NOMO-1 treated with dmso at 0.1 percent for 144 hours (cell line): ENCODE measurements around the gene HIGD2A.

Experiments
- DNase-seq: peaks from one replicate; lab custom pipeline; 2025; ENCODE audit not compliant: unreplicated experiment; lab: John Stamatoyannopoulos, UW

The HIGD2A gene

GRCh38 chr5:176415240-176415951, 26.8 kb downstream of the HIGD2A start:
- no peak for DNase-seq

- peak; percentile 86 for DNase-seq
Observed at GRCh38 chr5:176415952-176416924, 27.7 kb downstream of the HIGD2A start, which contains the start of gene CLTB. TSS of gene CLTB (minus strand) at chr5:176416539. CDS start at chr5:176416363, 176 bp downstream.

- no peak for DNase-seq
Observed at GRCh38 chr5:176416965-176417364, 28.4 kb downstream of the HIGD2A start.

- no peak for DNase-seq
Observed at GRCh38 chr5:176418251-176418650, 29.7 kb downstream of the HIGD2A start.

GRCh38 chr5:176420086-176420485, 31.5 kb downstream of the HIGD2A start:
- DNase-seq: no peak

GRCh38 chr5:176420972-176421544, 32.5 kb downstream of the HIGD2A start:
- no peak for DNase-seq

- no peak for DNase-seq
Observed at GRCh38 chr5:176424181-176424580, 35.6 kb downstream of the HIGD2A start.

- DNase-seq: no peak
Observed at GRCh38 chr5:176425138-176425537, 36.6 kb downstream of the HIGD2A start.

GRCh38 chr5:176425791-176426190, 37.2 kb downstream of the HIGD2A start:
- DNase-seq: no peak

GRCh38 chr5:176426876-176427275, 38.3 kb downstream of the HIGD2A start:
- DNase-seq: no peak

GRCh38 chr5:176427971-176428370, 39.4 kb downstream of the HIGD2A start:
- DNase-seq: no peak

- no peak for DNase-seq
Observed at GRCh38 chr5:176429972-176430371, 41.4 kb downstream of the HIGD2A start.

- DNase-seq: no peak
Observed at GRCh38 chr5:176432707-176433106, 44.2 kb downstream of the HIGD2A start.

GRCh38 chr5:176436656-176437055, 48.1 kb downstream of the HIGD2A start:
- peak; percentile 29 for DNase-seq

- DNase-seq: no peak
Observed at GRCh38 chr5:176438959-176439757, 50.6 kb downstream of the HIGD2A start.
